NK-92 (cell line): ENCODE data around the gene WDFY1.
"Not testable (repeated sequence)": the region's sequence is repeated elsewhere in the genome, so short reads cannot be mapped to it uniquely, and the experiment has no call there.

Experiments
- DNase-seq: peaks from one replicate; lab custom pipeline; 2025; ENCODE audit not compliant: unreplicated experiment; lab: John Stamatoyannopoulos, UW

WDFY1 gene

DNA sequence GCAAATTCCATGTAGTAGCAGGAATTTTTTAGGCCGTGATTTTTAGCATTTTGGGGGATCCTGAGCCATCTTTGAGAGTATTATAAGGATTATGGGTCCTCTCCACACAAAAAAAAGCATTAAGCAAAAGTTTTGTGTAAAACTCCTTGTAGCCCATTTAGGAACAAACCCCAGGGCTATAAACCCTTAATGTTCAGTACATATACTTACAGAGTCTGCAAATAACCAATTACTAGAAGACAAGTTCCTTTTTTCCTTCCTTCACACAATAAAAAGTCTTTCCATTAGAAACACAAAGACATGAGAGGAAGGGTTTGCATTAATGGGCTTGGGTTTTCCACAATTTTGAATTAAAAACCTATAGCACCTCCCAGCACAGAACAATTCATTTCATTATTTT is 44.6 kb downstream of the WDFY1 start:
- DNase-seq: no peak

DNA sequence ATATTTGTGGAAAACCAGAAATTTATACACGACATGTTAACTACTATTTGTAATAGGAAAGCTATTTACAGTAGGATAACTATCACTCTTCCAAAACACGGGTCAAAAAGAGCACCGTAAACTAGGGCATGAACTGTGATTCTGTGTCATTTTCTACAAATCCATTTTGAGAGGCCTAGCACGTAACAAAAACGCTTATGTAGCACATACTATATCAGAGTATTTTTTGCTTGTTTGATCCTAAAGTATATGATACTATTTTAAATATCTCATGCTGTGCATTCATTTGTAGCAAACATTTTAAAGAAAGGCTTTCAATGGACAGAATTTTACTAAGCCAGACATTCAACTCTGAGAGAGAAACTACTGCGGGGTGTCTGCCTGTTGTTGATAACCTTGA is 45.1 kb downstream of the WDFY1 start:
- DNase-seq: no peak

GRCh38 chr2:223897669-223898330 is 47.3 kb downstream of the WDFY1 start:
- no peak for DNase-seq

- no peak for DNase-seq
Observed at GRCh38 chr2:223896833-223897311, 48.3 kb downstream of the WDFY1 start.

DNA sequence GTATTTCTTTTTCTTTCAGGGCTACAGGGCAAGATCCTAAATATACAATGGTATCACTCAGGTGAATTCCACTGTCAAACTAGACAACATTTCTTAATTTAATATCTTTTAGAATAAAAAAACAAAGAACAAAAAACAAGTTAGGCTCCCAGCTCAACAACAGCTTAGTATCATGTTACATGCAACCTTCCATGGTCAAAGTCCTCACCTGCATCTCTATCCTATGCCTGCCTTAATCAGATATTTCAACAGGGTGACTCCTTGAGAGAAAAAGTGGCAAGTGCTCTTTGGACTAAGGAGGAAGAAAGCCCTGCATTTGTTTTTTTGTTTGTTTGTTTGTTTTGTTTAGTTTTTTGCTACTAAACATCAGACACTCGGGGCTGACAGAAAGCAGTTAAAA is 50.2 kb downstream of the WDFY1 start:
- no peak for DNase-seq

GRCh38 chr2:223894009-223894408 is 51.1 kb downstream of the WDFY1 start:
- DNase-seq: no peak

DNA sequence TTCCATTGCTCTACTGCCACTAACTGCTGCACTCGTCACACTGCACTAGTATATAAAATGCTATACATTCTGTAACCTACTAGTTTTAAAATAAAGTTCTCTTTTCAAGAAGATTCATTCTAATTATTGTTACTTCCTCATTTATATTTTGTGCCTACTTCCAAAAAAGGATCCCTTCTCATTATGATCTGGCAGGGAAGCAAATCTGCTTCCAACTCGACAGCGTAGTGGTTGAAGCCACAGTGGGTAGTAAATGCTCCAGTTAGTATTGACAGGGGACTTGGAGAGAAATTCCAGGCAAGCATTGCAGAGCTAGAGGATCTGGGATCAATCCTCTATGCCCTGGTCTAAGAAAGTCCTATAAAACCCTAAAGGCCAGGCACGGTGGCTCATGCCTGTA is 54.4 kb downstream of the WDFY1 start:
- DNase-seq: no peak

DNA sequence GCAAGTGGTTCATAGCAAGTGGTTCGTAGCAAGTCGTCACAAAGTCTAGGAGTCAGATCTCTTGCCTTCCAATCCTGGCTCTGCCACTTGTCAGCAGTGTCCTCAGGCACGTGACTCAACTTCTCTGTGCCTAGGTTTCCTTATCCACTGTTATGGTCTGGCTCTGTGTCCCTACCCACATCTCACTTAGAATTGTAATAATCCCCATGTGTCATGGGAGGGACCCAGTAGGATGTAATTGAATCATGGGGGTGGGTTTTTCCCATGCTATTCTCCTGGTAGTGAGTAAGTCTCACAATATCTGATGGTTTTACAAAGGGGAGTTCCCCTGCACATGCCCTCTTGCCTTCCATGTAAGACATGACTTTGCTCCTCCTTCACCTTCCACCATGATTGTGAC is 55.9 kb downstream of the WDFY1 start:
- DNase-seq: no peak

DNA sequence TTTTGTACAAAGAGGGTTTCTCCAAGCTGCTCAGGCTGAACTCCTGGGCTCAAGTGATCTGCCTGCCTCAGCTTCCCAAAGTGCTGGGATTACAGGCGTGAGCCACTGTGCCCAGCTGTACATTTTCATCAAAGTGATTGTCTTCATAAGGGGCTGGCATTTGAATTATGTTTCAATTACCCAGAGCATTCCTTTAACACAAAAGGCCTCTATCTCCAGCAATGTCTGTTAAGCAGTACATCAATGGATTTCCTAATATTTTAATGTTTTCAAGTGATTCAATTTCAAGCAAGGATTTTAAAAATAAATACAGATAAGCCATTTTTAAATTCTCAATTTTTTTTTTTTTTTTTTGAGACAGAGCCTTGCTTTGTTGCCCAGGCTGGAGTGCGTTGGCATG is 56.9 kb downstream of the WDFY1 start:
- no peak for DNase-seq

DNA sequence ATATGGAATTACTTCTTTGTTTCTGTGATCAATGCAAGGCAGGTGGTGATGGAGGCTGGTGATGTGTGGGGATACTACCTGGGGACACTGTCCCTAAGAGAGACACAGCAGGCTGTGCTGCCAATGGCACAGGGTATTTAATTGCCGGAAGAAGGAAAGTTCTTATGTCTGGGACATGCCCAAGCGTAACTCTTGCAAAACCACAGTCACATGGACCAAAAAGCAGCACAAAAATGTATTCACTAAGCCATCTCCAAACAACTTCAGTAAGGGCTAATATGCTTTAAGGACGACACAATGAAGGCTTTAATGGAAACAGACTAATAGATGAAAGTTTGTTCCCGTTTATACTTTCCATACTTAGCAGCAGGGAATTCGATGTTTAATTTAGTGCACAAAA is 58.0 kb downstream of the WDFY1 start:
- DNase-seq: no peak

DNA sequence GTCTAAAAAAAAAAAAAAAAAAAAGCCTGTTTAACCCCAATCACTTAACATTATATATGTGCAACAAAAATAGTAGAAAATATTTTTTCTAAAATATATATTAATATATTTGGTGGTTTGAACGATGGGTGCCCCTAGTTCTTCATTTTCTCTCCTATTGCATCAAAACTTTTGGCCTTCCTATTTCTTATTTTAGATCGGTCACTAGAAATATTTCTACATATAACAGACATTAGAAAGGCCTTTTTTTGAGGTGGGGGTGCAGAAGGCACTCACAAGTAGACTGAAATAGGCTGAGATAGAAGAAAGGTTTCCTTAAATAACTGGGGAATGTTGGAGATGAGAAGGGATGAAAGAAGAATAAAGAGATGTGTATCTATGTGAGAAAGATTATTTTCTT is 58.4 kb downstream of the WDFY1 start:
- DNase-seq: no peak

GRCh38 chr2:223884399-223884798 is 60.7 kb downstream of the WDFY1 start:
- DNase-seq: no peak

- DNase-seq: no peak
Observed at GRCh38 chr2:223882715-223883114, 62.4 kb downstream of the WDFY1 start.

- DNase-seq: no peak
Observed at GRCh38 chr2:223880796-223881195, 64.3 kb downstream of the WDFY1 start.

DNA sequence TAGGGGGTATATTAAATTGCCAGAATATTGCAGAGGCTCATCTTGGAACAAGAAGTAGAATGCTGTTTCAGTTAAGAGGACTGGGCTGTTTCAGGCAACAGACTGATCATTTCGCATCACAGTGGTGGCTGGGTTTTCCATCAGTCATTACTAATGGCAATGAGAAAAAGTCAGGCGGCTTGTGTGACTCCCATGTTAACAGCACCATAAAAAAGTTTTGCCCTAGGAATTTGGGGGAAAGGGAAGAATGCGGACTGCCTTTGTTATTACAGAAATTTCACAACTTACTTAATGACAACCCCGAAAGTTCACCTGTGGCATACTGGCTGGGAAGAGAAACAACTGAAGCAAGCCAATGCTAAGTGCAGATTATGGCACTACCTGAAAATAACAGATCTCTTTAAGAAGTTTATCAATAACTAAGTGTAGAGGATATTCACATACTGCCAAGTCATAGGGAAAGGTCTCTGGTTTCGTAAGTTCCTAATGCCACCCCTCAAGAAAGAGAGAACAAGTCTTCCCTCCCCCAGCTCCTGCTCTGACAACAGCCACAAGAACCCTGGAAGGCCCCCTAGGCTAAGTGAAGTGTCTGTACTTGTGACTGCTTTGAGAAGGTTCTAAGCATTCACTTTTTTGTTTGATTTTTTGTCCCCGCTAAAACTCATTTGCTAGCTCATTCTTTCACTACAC is 67.3 kb downstream of the WDFY1 start:
- DNase-seq: no peak

DNA sequence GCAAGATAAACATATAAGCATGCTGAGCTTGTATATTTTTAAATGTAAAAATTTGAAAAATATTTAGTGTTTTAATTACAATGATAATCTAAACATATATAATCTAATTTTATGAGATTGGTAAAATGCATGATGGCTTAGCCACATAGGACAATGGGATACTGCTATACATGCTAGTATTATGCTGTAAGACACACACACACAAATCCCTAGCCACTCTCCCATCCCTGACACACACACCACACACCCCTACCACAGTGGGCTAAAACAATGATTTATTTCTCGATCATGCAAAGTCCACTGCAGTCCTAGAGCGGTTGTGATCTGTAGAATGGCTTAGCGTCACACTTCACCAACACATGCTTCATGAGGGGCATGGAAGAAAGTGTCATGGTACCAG is 71.5 kb downstream of the WDFY1 start:
- DNase-seq: no peak

GRCh38 chr2:223872772-223873171 is 72.4 kb downstream of the WDFY1 start:
- not testable (repeated sequence) for DNase-seq

DNA sequence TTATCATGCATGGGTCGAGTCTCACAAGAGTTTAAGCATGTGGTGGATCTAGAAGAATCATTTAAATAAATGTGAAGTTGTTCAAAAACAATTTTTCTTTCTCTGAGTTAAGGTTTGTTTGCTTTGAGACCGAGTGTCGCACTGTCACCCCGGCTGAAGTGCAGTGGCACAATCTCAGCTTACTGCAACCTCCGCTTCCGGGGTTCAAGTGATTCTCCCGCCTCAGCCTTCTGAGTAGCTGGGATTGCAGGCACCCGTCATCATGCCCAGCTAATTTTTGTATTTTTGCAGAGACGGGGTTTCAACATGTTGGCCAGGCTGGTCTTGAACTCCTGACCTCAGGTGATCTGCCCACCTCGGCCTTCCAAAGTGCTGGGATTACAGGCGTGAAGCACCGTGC is 73.5 kb downstream of the WDFY1 start:
- not testable (repeated sequence) for DNase-seq

GRCh38 chr2:223870840-223871611 is 74.1 kb downstream of the WDFY1 start:
- no peak for DNase-seq

- DNase-seq: no peak
Observed at GRCh38 chr2:223868005-223868404, 77.1 kb downstream of the WDFY1 start.

- no peak for DNase-seq
Observed at GRCh38 chr2:223865907-223866508, 79.1 kb downstream of the WDFY1 start.

DNA sequence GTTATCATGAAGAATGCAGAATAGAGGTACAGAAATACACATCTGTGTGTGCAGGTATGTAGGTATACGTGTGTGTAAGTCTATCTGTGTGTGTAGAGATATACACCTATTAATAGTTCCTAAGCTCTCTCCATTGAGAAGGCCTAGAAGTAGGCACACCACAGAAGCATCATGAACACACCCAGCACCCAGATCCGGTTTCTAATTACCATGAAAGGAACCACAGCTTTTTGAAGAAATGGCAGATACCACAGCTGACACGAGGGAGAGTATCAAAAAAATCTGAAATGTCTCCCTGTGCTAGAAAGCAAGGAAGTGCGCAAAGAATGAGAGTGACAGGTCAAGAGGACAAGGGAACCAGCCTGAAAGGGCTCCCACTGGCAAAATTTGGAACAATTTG is 80.0 kb downstream of the WDFY1 start:
- DNase-seq: no peak
